SK-N-SH treated with all-trans-retinoic acid at 6 μM for 48 hours (cell line): ENCODE data around the gene ATP1B3.

Experiments used
- ATAC-seq: fragments of 200-7000 bp; cut with Tn5 transposase; 3 replicates; pipeline ENCODE4 v1.9.1; 2020; ENCODE audit warnings: mild to moderate bottlenecking, moderate library complexity
- BACH2 ChIP-seq: fragments of 250-450 bp; sonication (Bioruptor Pico); IDR thresholded peaks from 2 replicates; pipeline ENCODE4 v1.9.0; 2021; ENCODE audit warnings: mild to moderate bottlenecking, borderline replicate concordance
- CREB5 ChIP-seq: fragments of 250-450 bp; sonication (Bioruptor Pico); IDR thresholded peaks from 2 replicates; pipeline ENCODE4 v1.5.1; 2020; ENCODE audit warnings: low read depth, mild to moderate bottlenecking, moderate library complexity
- CSDC2 ChIP-seq: fragments of 250-450 bp; sonication (Bioruptor Pico); IDR thresholded peaks from 2 replicates; pipeline ENCODE4 v1.5.0; 2020; ENCODE audit warnings: mild to moderate bottlenecking, moderate library complexity
- ESRRG ChIP-seq: fragments of 250-450 bp; sonication (Bioruptor Pico); IDR thresholded peaks from 2 replicates; pipeline ENCODE4 v1.6.1; 2021; ENCODE audit warnings: mild to moderate bottlenecking
- OSR1 ChIP-seq: fragments of 250-450 bp; sonication (Bioruptor Pico); IDR thresholded peaks from 2 replicates; pipeline ENCODE4 v1.8.0; 2022; ENCODE audit warnings: moderate library complexity, mild to moderate bottlenecking, inconsistent platforms
- PPARA ChIP-seq: fragments of 250-450 bp; sonication (Bioruptor Pico); IDR thresholded peaks from 2 replicates; pipeline ENCODE4 v1.5.0; 2020; ENCODE audit warnings: mild to moderate bottlenecking, borderline replicate concordance
- SNAI2 ChIP-seq: fragments of 250-450 bp; sonication (Bioruptor Pico); IDR thresholded peaks from 2 replicates; pipeline ENCODE4 v1.5.0; 2020; ENCODE audit warnings: mild to moderate bottlenecking, moderate library complexity
- ZC3H10 ChIP-seq: fragments of 250-450 bp; sonication (Bioruptor Pico); IDR thresholded peaks from 2 replicates; pipeline ENCODE4 v1.5.1; 2021; ENCODE audit warnings: mild to moderate bottlenecking, moderate library complexity
- ZFP3 ChIP-seq: fragments of 250-450 bp; sonication (Bioruptor Pico); IDR thresholded peaks from 2 replicates; pipeline ENCODE4 v1.5.0; 2020; ENCODE audit warnings: mild to moderate bottlenecking, moderate library complexity
- ZFP30 ChIP-seq: fragments of 450-650 bp; formaldehyde crosslinking; IDR thresholded peaks from 2 replicates; pipeline ENCODE4 v1.5.0; 2022; ENCODE audit warnings: mild to moderate bottlenecking, moderate library complexity
- ZNF565 ChIP-seq: fragments of 450-650 bp; formaldehyde crosslinking; conservative IDR thresholded peaks from 2 replicates; pipeline ENCODE4 v1.5.0; 2020; ENCODE audit warnings: low read depth, mild to moderate bottlenecking, moderate library complexity
- ZNF8 ChIP-seq: fragments of 450-650 bp; formaldehyde crosslinking; IDR thresholded peaks from 2 replicates; pipeline ENCODE4 v1.5.0; 2020; ENCODE audit warnings: mild to moderate bottlenecking, moderate library complexity
- TF ChIP-seq, protein P1 (sequence below): fragments of 250-450 bp; sonication (Bioruptor Pico); IDR thresholded peaks from 2 replicates; pipeline ENCODE4 v1.5.0; 2020; ENCODE audit warnings: mild to moderate bottlenecking, moderate library complexity
- TF ChIP-seq, protein P2 (sequence below): fragments of 250-450 bp; sonication (Bioruptor Pico); IDR thresholded peaks from 2 replicates; pipeline ENCODE4 v1.8.0; 2021; ENCODE audit warnings: low read depth, mild to moderate bottlenecking, moderate library complexity, borderline replicate concordance
- TF ChIP-seq, protein P3 (sequence below): fragments of 250-450 bp; sonication (Bioruptor Pico); IDR thresholded peaks from 2 replicates; pipeline ENCODE4 v1.8.0; 2020; ENCODE audit warnings: mild to moderate bottlenecking, moderate library complexity, borderline replicate concordance

Gene ATP1B3

DNA sequence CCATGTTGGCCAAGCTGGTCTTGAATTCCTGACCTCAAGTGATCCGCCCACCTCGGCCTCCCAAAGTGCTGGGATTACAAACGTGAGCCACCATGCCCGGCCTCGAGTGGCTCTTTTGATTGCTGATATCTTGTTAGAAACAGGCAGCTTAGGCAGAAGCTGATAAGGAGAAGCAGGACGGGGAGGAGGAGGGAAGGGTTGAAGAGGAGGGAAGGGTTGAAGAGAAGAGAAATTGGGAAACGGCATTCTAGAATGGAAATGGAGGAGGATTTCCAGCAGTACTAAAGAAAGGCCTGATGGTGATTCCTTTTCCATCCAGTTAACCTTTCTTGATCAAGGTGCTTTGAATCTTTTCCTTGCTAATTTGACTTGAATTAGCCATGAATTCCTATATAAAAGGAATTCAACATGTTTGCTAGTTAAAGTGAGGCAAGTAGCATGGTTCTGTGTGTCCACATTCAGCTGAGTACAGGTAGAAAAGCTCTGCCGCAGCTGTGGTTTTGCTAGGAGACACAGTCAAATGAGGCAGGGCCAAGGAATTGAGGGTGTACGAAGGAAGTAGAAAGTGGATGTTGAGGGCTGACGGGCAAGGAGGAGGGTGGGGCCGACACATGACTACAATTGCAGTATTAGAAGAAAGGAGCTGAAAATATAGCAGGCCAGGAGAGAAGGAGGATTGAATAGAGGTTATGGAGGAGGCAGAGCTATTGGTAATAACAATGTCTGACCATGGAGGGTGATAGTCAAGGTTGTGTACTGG, 27.2 kb upstream of the ATP1B3 start:
- ATAC-seq: no peak
- TF ChIP-seq PPARA (CRISPR knock-in tag) (no peak), ZFP3 (no peak), CREB5 (CRISPR knock-in tag) (no peak), SNAI2 (CRISPR knock-in tag) (no peak), ZNF8 (CRISPR knock-in tag) (no peak), ZFP30 (CRISPR knock-in tag) (no peak), BACH2 (CRISPR knock-in tag) (no peak), CSDC2 (CRISPR knock-in tag) (no peak), ESRRG (no peak)
- TF ChIP-seq, protein P1, sequence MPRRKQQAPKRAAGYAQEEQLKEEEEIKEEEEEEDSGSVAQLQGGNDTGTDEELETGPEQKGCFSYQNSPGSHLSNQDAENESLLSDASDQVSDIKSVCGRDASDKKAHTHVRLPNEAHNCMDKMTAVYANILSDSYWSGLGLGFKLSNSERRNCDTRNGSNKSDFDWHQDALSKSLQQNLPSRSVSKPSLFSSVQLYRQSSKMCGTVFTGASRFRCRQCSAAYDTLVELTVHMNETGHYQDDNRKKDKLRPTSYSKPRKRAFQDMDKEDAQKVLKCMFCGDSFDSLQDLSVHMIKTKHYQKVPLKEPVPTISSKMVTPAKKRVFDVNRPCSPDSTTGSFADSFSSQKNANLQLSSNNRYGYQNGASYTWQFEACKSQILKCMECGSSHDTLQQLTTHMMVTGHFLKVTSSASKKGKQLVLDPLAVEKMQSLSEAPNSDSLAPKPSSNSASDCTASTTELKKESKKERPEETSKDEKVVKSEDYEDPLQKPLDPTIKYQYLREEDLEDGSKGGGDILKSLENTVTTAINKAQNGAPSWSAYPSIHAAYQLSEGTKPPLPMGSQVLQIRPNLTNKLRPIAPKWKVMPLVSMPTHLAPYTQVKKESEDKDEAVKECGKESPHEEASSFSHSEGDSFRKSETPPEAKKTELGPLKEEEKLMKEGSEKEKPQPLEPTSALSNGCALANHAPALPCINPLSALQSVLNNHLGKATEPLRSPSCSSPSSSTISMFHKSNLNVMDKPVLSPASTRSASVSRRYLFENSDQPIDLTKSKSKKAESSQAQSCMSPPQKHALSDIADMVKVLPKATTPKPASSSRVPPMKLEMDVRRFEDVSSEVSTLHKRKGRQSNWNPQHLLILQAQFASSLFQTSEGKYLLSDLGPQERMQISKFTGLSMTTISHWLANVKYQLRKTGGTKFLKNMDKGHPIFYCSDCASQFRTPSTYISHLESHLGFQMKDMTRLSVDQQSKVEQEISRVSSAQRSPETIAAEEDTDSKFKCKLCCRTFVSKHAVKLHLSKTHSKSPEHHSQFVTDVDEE (CRISPR knock-in tag): no peak

GRCh38 chr3:141851411-141851810, 25.0 kb upstream of the ATP1B3 start:
- no peak for ATAC-seq
- TF ChIP-seq ZC3H10 (CRISPR knock-in tag): no peak
- TF ChIP-seq BACH2 (CRISPR knock-in tag): no peak
- TF ChIP-seq ESRRG: no peak
- TF ChIP-seq ZNF8 (CRISPR knock-in tag): no peak
- no peak for TF ChIP-seq OSR1
- no peak for TF ChIP-seq ZNF565
- no peak for TF ChIP-seq CREB5 (CRISPR knock-in tag)
- TF ChIP-seq, protein P2, sequence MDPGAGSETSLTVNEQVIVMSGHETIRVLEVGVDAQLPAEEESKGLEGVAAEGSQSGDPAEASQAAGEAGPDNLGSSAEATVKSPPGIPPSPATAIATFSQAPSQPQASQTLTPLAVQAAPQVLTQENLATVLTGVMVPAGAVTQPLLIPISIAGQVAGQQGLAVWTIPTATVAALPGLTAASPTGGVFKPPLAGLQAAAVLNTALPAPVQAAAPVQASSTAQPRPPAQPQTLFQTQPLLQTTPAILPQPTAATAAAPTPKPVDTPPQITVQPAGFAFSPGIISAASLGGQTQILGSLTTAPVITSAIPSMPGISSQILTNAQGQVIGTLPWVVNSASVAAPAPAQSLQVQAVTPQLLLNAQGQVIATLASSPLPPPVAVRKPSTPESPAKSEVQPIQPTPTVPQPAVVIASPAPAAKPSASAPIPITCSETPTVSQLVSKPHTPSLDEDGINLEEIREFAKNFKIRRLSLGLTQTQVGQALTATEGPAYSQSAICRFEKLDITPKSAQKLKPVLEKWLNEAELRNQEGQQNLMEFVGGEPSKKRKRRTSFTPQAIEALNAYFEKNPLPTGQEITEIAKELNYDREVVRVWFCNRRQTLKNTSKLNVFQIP: no peak

DNA sequence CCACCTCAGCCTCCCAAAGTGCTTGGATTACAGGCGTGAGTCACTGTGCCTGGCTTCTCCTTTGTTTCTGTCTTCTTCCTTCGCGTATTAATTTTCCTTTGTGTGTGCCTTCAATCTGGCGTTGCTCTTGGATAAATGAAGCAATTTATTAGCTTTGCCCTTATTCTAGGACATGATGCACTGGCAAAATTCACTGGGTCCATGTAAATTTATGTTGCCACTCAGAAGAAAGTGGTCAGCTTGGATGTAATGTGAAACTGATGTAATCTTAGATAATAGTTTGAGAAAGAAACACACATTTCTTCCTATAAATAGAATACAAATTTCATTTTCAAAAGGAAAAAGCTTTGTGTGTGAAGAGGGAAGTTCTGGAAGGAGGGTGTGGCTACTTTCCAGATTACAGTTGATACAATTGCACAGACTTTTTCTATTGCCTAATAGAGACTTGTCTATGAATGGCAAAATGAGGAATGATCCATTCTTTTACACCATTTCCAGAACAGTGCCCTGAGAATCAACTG, 23.3 kb upstream of the ATP1B3 start:
- TF ChIP-seq PPARA (CRISPR knock-in tag): no peak
- no peak for TF ChIP-seq ZC3H10 (CRISPR knock-in tag)
- TF ChIP-seq ESRRG: no peak
- TF ChIP-seq, all 23 proteins: peak for 0
- ATAC-seq: no peak

DNA sequence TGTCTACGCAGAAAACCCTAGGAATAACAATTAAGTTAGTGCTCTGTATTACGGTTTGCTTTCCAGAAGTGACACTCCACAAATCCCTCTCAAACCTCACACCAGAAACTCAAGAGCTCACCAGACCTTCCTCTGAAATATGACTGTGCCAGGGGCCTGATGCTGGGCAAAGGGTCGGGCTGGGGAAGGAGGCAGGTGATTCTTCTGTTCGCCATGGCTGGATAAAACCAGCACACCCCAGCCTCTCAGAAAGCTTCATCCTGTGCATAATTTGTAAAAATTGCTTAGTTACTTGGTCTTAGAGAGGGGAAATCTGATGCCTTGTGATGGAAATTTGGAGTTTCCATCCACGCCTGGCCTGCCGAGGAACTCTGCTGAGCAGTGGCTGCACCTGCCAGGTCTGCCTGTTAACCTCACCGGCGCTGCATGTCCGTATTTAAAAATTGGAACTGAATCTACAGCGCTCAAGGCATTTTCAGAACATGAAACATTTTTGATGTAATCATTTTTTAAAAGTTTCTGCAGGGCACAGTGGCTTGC, 22.7 kb upstream of the ATP1B3 start:
- ATAC-seq: no peak
- TF ChIP-seq ZNF565: no peak
- TF ChIP-seq ZNF8 (CRISPR knock-in tag): no peak
- TF ChIP-seq ZFP3: no peak
- TF ChIP-seq, protein P3, sequence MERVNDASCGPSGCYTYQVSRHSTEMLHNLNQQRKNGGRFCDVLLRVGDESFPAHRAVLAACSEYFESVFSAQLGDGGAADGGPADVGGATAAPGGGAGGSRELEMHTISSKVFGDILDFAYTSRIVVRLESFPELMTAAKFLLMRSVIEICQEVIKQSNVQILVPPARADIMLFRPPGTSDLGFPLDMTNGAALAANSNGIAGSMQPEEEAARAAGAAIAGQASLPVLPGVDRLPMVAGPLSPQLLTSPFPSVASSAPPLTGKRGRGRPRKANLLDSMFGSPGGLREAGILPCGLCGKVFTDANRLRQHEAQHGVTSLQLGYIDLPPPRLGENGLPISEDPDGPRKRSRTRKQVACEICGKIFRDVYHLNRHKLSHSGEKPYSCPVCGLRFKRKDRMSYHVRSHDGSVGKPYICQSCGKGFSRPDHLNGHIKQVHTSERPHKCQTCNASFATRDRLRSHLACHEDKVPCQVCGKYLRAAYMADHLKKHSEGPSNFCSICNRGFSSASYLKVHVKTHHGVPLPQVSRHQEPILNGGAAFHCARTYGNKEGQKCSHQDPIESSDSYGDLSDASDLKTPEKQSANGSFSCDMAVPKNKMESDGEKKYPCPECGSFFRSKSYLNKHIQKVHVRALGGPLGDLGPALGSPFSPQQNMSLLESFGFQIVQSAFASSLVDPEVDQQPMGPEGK: no peak
- TF ChIP-seq, protein P2: no peak
